Transverse colon (tissue), 4 donors: Measurements from ENCODE around the gene ZNF783. TPM values are rescaled to one million over a fixed set of nuclear protein-coding genes. Genes with fewer than 3 reads are reported as not detected.

Experiments
- DNase-seq: peaks from one replicate; pipeline ENCODE4 v3.0.0-alpha.2; 2019
- H3K27ac ChIP-seq, 4 donors: fragments of 200-600 bp; sonication (generic); 2 replicates each; pipeline ENCODE4 v1.5.1; 2016 to 2018; ENCODE audit warnings: inconsistent platforms in 4 of 4
- H3K27me3 ChIP-seq: fragments of 200-600 bp; sonication (generic); 2 replicates; pipeline ENCODE4 v1.5.1; 2017; ENCODE audit warnings: inconsistent platforms
- H3K36me3 ChIP-seq, 4 donors: fragments of 200-600 bp; sonication (generic); 2 replicates each; pipeline ENCODE4 v1.5.1; 2017 to 2019; ENCODE audit warnings: inconsistent platforms in 4 of 4
- H3K4me1 ChIP-seq, 4 donors: fragments of 200-600 bp; sonication (generic); 2 replicates each; pipeline ENCODE4 v1.5.1; 2017 to 2020; ENCODE audit warnings: inconsistent platforms in 4 of 4
- H3K4me3 ChIP-seq, 4 donors: fragments of 200-600 bp; sonication (generic); 1 replicate in 1 of 4; 2 replicates in 3 of 4; pipeline versions ENCODE4 v1.5.1 to v1.6.1; 2017 to 2019; ENCODE audit warnings: inconsistent platforms in 4 of 4
- H3K9me3 ChIP-seq, 2 donors: fragments of 200-600 bp; sonication (generic); 2 replicates each; pipeline ENCODE4 v1.5.1; 2017 to 2019; ENCODE audit warnings: inconsistent platforms in 2 of 2
- EP300 ChIP-seq: sonication (generic); formaldehyde crosslinking; IDR thresholded peaks from one replicate; pipeline ENCODE4 v1.6.1; 2017; ENCODE audit warnings: antibody characterized with exemption, low read depth
- POLR2A ChIP-seq: fragments of 450-650 bp; IDR thresholded peaks from one replicate; pipeline ENCODE4 v1.6.1; 2016; ENCODE audit warnings: antibody characterized with exemption, mild to moderate bottlenecking, moderate library complexity
- POLR2AphosphoS5 ChIP-seq, 3 donors: sonication (generic); formaldehyde crosslinking; IDR thresholded peaks; one replicate each; pipeline ENCODE4 v1.6.1; 2016; ENCODE audit warnings: antibody characterized with exemption in 3 of 3
- WGBS, 2 donors: methylation state at CpG; one replicate each; pipeline ENCODE4 v1.1.5; 2018; ENCODE audit warnings: low coverage in 1 of 2; 5-methylcytosine and 5-hydroxymethylcytosine counted together
- in situ Hi-C, 4 donors: fragments of 200-750 bp; cut with MboI; loops; one replicate each; pipeline versions ENCODE4 v1.15.0 to v1.15.1; 2017; ENCODE audit warnings: low sequenced_read_pairs in 3 of 4, low pct_ligation_motif_present in 1 of 4, low pct_unique_long_range_greater_than_20kb in 1 of 4
- intact Hi-C: fragments of 100-400 bp; cut with DNase I; formaldehyde crosslinking; loops from one replicate; pipeline ENCODE4 v1.15.1; 2023; ENCODE audit warnings: low total_unique reads
- total RNA-seq, 4 donors: library from RNA; depleted of rRNA; stranded (reverse); fragments of >200 nt; gene quantifications; one replicate each; pipeline ENCODE4 v1.1.0, GENCODE V29; 2016
- TF ChIP-seq, protein P1 (sequence below), 5 experiments: fragments of 200-600 bp in 3 of 5; fragments of 450-650 bp in 2 of 5; sonication (generic) in 3 of 5; IDR thresholded peaks; 1 replicate in 2 of 5; 2 replicates in 3 of 5; pipeline ENCODE4 v1.5.1; 2016 to 2017; ENCODE audit warnings: antibody characterized with exemption in 5 of 5, inconsistent platforms in 3 of 5, mild to moderate bottlenecking in 2 of 5, moderate library complexity in 1 of 5

Gene ZNF783
- total RNA-seq, 4 donors from 2014 or later = 9.0 to 28.7 (median 17.9) TPM

DNA sequence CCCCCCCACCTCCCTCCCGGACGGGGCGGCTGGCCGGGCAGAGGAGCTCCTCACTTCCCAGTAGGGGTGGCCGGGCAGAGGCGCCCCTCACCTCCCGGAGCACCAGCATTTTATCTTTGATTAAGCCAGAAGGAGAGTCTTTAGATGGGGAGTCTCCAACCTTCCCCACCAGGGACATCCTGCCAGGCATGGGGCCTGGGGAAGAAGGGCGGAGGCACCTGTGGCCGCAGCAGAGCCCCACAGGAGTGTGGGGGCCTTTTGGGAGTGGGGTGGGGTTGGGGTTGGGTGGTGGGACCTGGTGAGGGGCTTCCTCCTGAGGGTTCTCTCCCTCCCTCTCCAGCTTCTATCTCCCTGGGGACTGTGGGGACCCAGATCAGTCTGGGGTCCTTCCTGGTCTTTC lies 18.2 kb downstream of the ZNF783 start:
- in situ Hi-C loops (no loop called here), intact Hi-C loops (no loop called here)
- peaks cover 0 to 29% (median 0%) of the 10 kb centered on the region in 4 donors for H3K36me3 ChIP-seq
- WGBS, 2 donors = 0% methylated on average over 1 of the region's 9 CpGs; no CpG with 5 or more reads in 1 of the 2 donors
- TF ChIP-seq EP300 = no peak
- no peak for TF ChIP-seq POLR2AphosphoS5 (IDR thresholded peaks at IDR 0.05)
- TF ChIP-seq, protein P1, sequence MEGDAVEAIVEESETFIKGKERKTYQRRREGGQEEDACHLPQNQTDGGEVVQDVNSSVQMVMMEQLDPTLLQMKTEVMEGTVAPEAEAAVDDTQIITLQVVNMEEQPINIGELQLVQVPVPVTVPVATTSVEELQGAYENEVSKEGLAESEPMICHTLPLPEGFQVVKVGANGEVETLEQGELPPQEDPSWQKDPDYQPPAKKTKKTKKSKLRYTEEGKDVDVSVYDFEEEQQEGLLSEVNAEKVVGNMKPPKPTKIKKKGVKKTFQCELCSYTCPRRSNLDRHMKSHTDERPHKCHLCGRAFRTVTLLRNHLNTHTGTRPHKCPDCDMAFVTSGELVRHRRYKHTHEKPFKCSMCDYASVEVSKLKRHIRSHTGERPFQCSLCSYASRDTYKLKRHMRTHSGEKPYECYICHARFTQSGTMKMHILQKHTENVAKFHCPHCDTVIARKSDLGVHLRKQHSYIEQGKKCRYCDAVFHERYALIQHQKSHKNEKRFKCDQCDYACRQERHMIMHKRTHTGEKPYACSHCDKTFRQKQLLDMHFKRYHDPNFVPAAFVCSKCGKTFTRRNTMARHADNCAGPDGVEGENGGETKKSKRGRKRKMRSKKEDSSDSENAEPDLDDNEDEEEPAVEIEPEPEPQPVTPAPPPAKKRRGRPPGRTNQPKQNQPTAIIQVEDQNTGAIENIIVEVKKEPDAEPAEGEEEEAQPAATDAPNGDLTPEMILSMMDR (IDR thresholded peaks at IDR 0.05) = no peak
- TF ChIP-seq POLR2A = no peak
- H3K27ac ChIP-seq = no peak overlapping the region
- no peaks in the 10 kb centered on the region for H3K9me3 ChIP-seq
- no peak for DNase-seq
- no peak overlapping the region for H3K4me3 ChIP-seq
- no peaks in the 10 kb centered on the region for H3K27me3 ChIP-seq
- H3K4me1 ChIP-seq = peaks cover 0 to 9% (median 3%) of the 10 kb centered on the region in 4 donors

DNA sequence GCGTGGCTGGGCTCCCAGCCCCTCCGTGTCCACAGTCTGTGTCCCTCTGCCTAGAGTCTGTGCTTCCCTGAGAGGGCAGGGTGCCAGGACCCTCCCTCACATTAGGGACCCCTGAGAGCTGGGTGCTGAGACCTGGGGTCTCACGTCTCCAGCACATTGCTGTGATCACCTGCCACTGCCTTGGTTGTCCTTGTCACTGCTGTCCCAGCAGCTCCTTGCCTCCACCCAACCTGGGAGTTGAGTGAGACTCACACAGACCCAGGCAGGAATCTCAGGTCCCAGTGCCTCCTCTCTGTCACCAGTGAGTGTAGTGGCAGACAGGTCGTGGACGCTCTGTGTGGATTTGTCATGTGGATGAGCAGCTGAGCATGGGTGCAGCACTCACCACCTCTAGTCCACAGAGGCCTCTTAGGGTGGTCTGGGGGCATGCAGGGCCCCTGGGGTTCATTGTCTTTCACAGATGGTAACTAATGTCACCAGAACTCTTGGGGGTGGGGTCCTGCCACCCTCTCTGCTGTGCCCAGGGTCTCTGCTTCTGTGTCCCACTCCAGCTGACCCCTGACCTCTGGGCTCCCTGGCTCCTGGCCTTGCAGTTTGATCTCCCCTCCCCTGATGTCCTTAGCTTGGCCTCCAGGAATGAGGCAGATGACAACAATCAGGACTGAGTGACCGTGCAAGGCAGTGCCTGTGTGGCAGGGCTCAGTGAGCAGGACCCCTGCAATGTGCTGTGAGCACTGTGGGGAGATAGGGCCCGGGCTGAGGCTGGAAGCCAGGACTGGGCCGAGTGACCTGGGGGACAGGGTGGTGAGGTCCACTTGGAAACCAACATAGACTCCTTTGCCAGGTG lies 18.9 kb downstream of the ZNF783 start:
- Histone ChIP-seq H3K27me3 (no peaks in the 10 kb centered on the region), H3K9me3 (no peaks in the 10 kb centered on the region), H3K36me3 (peaks cover 0 to 22% (median 0%) of the 10 kb centered on the region in 4 donors), H3K27ac (no peak overlapping the region), H3K4me3 (no peak overlapping the region), H3K4me1 (peaks cover 4 to 14% (median 9%) of the 10 kb centered on the region in 4 donors)
- no peak for DNase-seq
- in situ Hi-C loops = no loop called here
- 97% methylated on average over 8 of the region's 8 CpGs; no CpG with 5 or more reads in 1 of the 2 donors for WGBS, 2 donors
- no peak for TF ChIP-seq POLR2A
- no peak for TF ChIP-seq POLR2AphosphoS5 (IDR thresholded peaks at IDR 0.05)
- TF ChIP-seq, protein P1 (IDR thresholded peaks at IDR 0.05) = no peak
- no peak for TF ChIP-seq EP300
- intact Hi-C loops = no loop called here

DNA sequence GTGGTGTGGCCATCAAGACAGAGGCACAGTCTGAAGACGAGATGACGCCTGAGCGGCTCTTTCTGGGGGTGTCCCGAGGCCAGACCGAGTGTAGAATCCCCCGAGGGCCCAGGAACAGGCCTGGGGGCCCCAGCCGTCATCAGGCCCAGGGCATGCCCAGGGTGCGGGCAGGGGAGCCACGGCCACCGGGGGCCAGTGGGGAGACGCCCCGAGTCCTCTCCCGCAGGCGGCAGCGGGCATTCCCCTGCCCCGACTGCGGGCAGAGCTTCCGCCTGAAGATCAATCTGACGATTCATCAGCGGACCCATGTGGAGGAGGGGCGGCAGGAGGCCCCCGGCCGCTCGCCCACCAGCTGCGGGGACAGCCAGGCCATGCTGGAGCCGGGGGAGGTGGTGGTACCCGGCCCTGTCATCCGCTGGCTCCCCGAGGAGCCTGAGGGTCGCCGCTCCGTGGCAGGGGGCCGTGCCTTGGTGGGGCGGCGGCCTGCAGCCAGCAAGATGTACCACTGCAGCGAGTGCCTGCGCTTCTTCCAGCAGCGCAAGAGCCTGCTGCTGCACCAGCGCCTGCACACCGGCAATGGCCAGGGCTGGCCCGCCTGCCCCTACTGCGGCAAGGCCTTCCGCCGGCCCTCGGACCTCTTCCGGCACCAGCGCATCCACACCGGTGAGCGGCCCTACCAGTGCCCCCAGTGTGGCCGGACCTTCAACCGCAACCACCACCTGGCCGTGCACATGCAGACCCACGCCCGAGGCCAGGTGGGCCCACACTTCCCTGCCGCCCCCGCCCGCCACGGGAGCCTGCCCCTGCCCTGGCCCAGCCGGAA lies 19.7 kb downstream of the ZNF783 start:
- H3K27me3 ChIP-seq = no peaks in the 10 kb centered on the region
- no peak overlapping the region for H3K27ac ChIP-seq
- DNase-seq = no peak
- no peaks in the 10 kb centered on the region for H3K9me3 ChIP-seq
- peaks cover 5 to 16% (median 9%) of the 10 kb centered on the region in 4 donors for H3K4me1 ChIP-seq
- TF ChIP-seq POLR2AphosphoS5 (IDR thresholded peaks at IDR 0.05) (no peak), POLR2A (no peak), EP300 (no peak)
- TF ChIP-seq, protein P1 (IDR thresholded peaks at IDR 0.05) = no peak
- intact Hi-C loops = no loop called here
- in situ Hi-C loops = no loop called here
- H3K4me3 ChIP-seq = no peak overlapping the region
- H3K36me3 ChIP-seq = peaks cover 0 to 20% (median 0%) of the 10 kb centered on the region in 4 donors
- WGBS, 2 donors = 95% methylated on average over 33 of the region's 59 CpGs; no CpG with 5 or more reads in 1 of the 2 donors

DNA sequence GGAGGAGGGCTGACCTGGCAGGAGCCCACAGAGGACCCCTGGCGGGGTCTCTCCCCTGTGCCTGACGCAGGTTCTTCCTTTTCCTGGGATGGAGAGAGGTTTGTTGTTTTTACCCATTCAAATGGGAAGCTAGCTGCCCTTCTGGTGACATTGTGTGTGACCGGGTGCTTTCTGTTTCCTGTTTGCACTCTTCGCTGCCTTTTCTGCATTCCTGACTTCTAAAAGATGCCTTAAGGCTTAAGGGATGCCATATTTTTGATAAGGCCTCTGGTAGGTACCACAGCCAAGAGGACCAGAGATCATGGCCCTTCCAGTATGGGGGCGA lies 20.3 kb downstream of the ZNF783 start:
- in situ Hi-C loops (no loop called here), intact Hi-C loops (no loop called here)
- Histone ChIP-seq H3K36me3 (peaks cover 0 to 20% (median 0%) of the 10 kb centered on the region in 4 donors), H3K27ac (no peak overlapping the region), H3K9me3 (no peaks in the 10 kb centered on the region), H3K27me3 (no peaks in the 10 kb centered on the region), H3K4me1 (peaks cover 5 to 16% (median 9%) of the 10 kb centered on the region in 4 donors), H3K4me3 (no peak overlapping the region)
- TF ChIP-seq EP300 (no peak), POLR2A (no peak), POLR2AphosphoS5 (IDR thresholded peaks at IDR 0.05) (no peak)
- TF ChIP-seq, protein P1 (IDR thresholded peaks at IDR 0.05) = no peak
- DNase-seq = no peak
- WGBS, 2 donors = 69 to 94% methylated on average over 2 to 5 of the region's 5 CpGs
